ENCODE data around the gene RBM39. TPM values are rescaled to one million over a fixed set of nuclear protein-coding genes. Genes with fewer than 3 reads are reported as not detected.
"Not testable (repeated sequence)": the region's sequence is repeated elsewhere in the genome, so short reads cannot be mapped to it uniquely, and the experiment has no call there.

Gene RBM39
- total and polyA plus RNA-seq, 10 of the 15 experiments (the other 5 are each of a cell fraction or from before 2014, with no cell fraction given), result 135 to 280 (median 217) TPM

- RAD21 ChIA-PET (ENCODE audit: unreplicated experiment), result interaction anchor here (0.6 to 1.8 kb wide), 2 partner anchors 68 to 112 kb away, joined by 3 to 6 read pairs; no protein-coding TSS in a partner anchor
- H2AFZ ChIP-seq (ENCODE audit: control insufficient read depth, low read depth, low read length); BruUV-seq (replicated peaks); in situ Hi-C loops (cut with MboI); H3K4me3 ChIP-seq; H3K27ac ChIP-seq (ENCODE audit: control insufficient read depth, insufficient read depth); DNase-seq (ENCODE audit: low read depth, low spot score); FAIRE-seq; H3K9ac ChIP-seq (ENCODE audit: control insufficient read depth, insufficient read depth, low read length); H3K27me3 ChIP-seq (replicated peaks in 1 of 2; ENCODE audit: control insufficient read depth in 2 of 2, insufficient read depth in 2 of 2, low read length in 1 of 2); ATAC-seq; H3K9me3 ChIP-seq (replicated peaks; ENCODE audit: control insufficient read depth, insufficient read depth, low read length); H3K4me2 ChIP-seq (ENCODE audit: control insufficient read depth, insufficient read depth); intact Hi-C loops (cut with micrococcal nuclease; ENCODE audit: unreplicated experiment): not testable (repeated sequence)
- peaks cover 20% of the 10 kb centered on the region for H4K20me1 ChIP-seq (ENCODE audit: control insufficient read depth, insufficient read depth)
- WGBS (ENCODE audit: insufficient coverage, insufficient replicate concordance, low lambda C conversion rate, missing lambda C conversion rate), result 92% methylated on average over 9 of the region's 9 CpGs
- peaks cover 41% of the 10 kb centered on the region for H3K79me2 ChIP-seq (ENCODE audit: control insufficient read depth, insufficient read depth, low read length)
- CTCF ChIA-PET, result interaction anchor here (0.6 to 1.9 kb wide), 4 partner anchors 13 to 226 kb away, joined by 3 to 4 read pairs (median 4); no protein-coding TSS in a partner anchor
- peaks cover 16% of the 10 kb centered on the region for H3K4me1 ChIP-seq (ENCODE audit: control insufficient read depth, insufficient read depth, low read length)
- SMC1A ChIA-PET (ENCODE audit: uncharacterized antibody, unreplicated experiment), result interaction anchor here (1.0 to 1.3 kb wide), 2 partner anchors 9 to 13 kb away, joined by 3 to 4 read pairs; no protein-coding TSS in a partner anchor
- TF ChIP-seq POLR2A (IDR thresholded peaks at IDR 0.05; ENCODE audit: low read depth, low read length) (peak; percentile 16; the same call in 1 of the 2 replicates), POLR2AphosphoS5 (IDR thresholded peaks at IDR 0.05; ENCODE audit: low read length) (peak; percentile 80; the same call in 1 of the 2 replicates)
- TF ChIP-seq, protein P1, sequence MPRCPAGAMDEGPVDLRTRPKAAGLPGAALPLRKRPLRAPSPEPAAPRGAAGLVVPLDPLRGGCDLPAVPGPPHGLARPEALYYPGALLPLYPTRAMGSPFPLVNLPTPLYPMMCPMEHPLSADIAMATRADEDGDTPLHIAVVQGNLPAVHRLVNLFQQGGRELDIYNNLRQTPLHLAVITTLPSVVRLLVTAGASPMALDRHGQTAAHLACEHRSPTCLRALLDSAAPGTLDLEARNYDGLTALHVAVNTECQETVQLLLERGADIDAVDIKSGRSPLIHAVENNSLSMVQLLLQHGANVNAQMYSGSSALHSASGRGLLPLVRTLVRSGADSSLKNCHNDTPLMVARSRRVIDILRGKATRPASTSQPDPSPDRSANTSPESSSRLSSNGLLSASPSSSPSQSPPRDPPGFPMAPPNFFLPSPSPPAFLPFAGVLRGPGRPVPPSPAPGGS (IDR thresholded peaks at IDR 0.05; ENCODE audit: borderline replicate concordance, insufficient read depth, low read depth, low read length, poor library complexity, severe bottlenecking), result peak; percentile 8
- POLR2A ChIA-PET, result interaction anchor here (0.6 to 3.4 kb wide), 5 partner anchors 10 to 310 kb away, joined by 3 to 10 read pairs (median 4); partner anchors contain the start of genes NFS1 and ROMO1
- H3K36me3 ChIP-seq (ENCODE audit: control insufficient read depth in 2 of 2, insufficient read depth in 2 of 2, low read length in 1 of 2), result peaks cover 22 to 53% of the 10 kb centered on the region in 2 experiments
These were observed 28.9 kb downstream of the RBM39 start for GRCh38 chr20:35713120-35713519.

Measured in GM12878 (cell line).